Measurements from ENCODE around the gene COBL. TPM values are rescaled to one million over a fixed set of nuclear protein-coding genes. Genes with fewer than 3 reads are reported as not detected.

COBL gene
- total and polyA plus RNA-seq, 8 donors, result 7.4 to 32.0 (median 16.8) TPM

GRCh38 chr7:51251290-51251689, 65.3 kb downstream of the COBL start:
- Histone ChIP-seq H3K4me3 (no peak overlapping the region), H3K36me3 (no peaks in the 10 kb centered on the region), H3K27me3 (no peaks in the 10 kb centered on the region), H3K9me3 (no peaks in the 10 kb centered on the region), H3K4me1 (peaks cover 0 to under 1% (median 0%) of the 10 kb centered on the region in 3 donors), H3K27ac (no peak overlapping the region)
- 57 to 70% methylated on average over 4 of the region's 4 CpGs for WGBS, 2 donors
- TF ChIP-seq, protein P1, sequence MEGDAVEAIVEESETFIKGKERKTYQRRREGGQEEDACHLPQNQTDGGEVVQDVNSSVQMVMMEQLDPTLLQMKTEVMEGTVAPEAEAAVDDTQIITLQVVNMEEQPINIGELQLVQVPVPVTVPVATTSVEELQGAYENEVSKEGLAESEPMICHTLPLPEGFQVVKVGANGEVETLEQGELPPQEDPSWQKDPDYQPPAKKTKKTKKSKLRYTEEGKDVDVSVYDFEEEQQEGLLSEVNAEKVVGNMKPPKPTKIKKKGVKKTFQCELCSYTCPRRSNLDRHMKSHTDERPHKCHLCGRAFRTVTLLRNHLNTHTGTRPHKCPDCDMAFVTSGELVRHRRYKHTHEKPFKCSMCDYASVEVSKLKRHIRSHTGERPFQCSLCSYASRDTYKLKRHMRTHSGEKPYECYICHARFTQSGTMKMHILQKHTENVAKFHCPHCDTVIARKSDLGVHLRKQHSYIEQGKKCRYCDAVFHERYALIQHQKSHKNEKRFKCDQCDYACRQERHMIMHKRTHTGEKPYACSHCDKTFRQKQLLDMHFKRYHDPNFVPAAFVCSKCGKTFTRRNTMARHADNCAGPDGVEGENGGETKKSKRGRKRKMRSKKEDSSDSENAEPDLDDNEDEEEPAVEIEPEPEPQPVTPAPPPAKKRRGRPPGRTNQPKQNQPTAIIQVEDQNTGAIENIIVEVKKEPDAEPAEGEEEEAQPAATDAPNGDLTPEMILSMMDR (IDR thresholded peaks at IDR 0.05), result no peak
- FAIRE-seq (no peak), ATAC-seq (peak in 1 of 4 donors; percentile 57), DNase-seq (no peak)
- intact Hi-C loops (cut with DNase I), result no loop called here

- 82 to 84% methylated on average over 2 of the region's 2 CpGs for WGBS, 2 donors
- Histone ChIP-seq H3K27ac (no peak overlapping the region), H3K4me3 (no peak overlapping the region), H3K36me3 (no peaks in the 10 kb centered on the region), H3K4me1 (no peaks in the 10 kb centered on the region), H3K27me3 (no peaks in the 10 kb centered on the region), H3K9me3 (no peaks in the 10 kb centered on the region)
- ATAC-seq (no peak), DNase-seq (no peak), FAIRE-seq (no peak)
- intact Hi-C loops (cut with DNase I), result no loop called here
- TF ChIP-seq, protein P1 (IDR thresholded peaks at IDR 0.05), result no peak
Measured at GRCh38 chr7:51250512-51250911, 66.1 kb downstream of the COBL start.

- Histone ChIP-seq H3K27ac (no peak overlapping the region), H3K4me1 (no peaks in the 10 kb centered on the region), H3K36me3 (no peaks in the 10 kb centered on the region), H3K27me3 (no peaks in the 10 kb centered on the region), H3K4me3 (no peak overlapping the region), H3K9me3 (no peaks in the 10 kb centered on the region)
- ATAC-seq, result no peak
- intact Hi-C loops (cut with DNase I), result loop anchor here in 1 of 3 donors (10.0 kb wide), 1 partner anchor 105 kb away; no protein-coding TSS in a partner anchor
- DNase-seq, result no peak
- TF ChIP-seq, protein P1 (IDR thresholded peaks at IDR 0.05), result no peak
- no peak for FAIRE-seq
- WGBS, 2 donors, result 93 to 96% methylated on average over 3 of the region's 3 CpGs
Measured at GRCh38 chr7:51249991-51250390, 66.6 kb downstream of the COBL start.

DNA sequence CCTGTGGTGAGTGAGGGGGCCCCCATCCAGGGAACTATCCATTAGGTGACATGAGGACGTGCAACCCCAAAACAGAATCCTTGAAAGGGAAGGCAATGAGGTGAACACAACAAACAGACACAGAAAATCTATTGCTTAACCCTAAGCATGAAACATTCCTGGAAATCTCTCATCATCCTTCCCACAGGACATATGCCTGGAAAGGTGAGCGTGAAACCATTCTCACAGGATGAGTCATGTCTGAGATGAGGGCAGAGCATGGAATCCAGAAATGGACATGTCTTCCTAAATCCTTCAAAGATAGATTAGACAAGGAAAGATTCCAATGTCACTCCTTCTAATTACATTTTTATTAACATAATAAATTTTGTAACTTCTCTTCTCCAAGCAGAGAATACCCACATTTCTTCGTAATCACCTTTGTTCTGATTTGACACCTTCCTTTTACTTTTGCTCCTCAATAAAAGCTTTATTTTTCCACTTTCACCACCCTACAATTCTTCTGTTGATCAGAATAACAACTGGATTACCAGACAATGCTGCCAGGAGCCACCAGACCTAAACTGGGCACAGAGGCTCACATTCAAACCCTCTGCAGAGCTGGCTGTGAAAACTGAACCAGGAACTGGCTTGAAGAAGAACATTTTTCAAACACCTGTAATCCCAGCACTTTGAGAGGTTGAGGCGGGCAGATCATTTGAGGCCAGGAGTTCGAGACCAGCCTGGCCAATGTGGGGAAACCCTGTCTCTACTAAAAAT, 67.2 kb downstream of the COBL start:
- no peak overlapping the region for H3K27ac ChIP-seq
- TF ChIP-seq, protein P1 (IDR thresholded peaks at IDR 0.05), result no peak
- FAIRE-seq (no peak), DNase-seq (no peak), ATAC-seq (peak in 2 of 4 donors; percentile 14 to 19)
- H3K9me3 ChIP-seq, result no peaks in the 10 kb centered on the region
- 92 to 93% methylated on average over 5 of the region's 5 CpGs for WGBS, 2 donors
- intact Hi-C loops (cut with DNase I), result loop anchor here in 1 of 3 donors (10.0 kb wide), 1 partner anchor 105 kb away; no protein-coding TSS in a partner anchor
- no peaks in the 10 kb centered on the region for H3K27me3 ChIP-seq
- H3K4me1 ChIP-seq, result no peaks in the 10 kb centered on the region
- H3K4me3 ChIP-seq, result no peak overlapping the region
- H3K36me3 ChIP-seq, result no peaks in the 10 kb centered on the region
